M059J (cell line): ENCODE results near the gene SLC25A21. TPM values are rescaled to one million over a fixed set of nuclear protein-coding genes. Genes with fewer than 3 reads are reported as not detected.
"Not testable (repeated sequence)": the region's sequence is repeated elsewhere in the genome, so short reads cannot be mapped to it uniquely, and the experiment has no call there.

Experiments
- DNase-seq: peaks from one replicate; pipeline ENCODE4 v3.0.0-alpha.2; 2012; ENCODE audit warnings: low read depth
- total RNA-seq: library from RNA; depleted of rRNA; stranded (reverse); fragments of >200 nt; shearing (Covaris generic); gene quantifications from 2 replicates; pipeline ENCODE4 v1.2.3, GENCODE V29; 2014

Gene SLC25A21
- total RNA-seq, 1 experiment from 2014 or later = 2.4 TPM

DNA sequence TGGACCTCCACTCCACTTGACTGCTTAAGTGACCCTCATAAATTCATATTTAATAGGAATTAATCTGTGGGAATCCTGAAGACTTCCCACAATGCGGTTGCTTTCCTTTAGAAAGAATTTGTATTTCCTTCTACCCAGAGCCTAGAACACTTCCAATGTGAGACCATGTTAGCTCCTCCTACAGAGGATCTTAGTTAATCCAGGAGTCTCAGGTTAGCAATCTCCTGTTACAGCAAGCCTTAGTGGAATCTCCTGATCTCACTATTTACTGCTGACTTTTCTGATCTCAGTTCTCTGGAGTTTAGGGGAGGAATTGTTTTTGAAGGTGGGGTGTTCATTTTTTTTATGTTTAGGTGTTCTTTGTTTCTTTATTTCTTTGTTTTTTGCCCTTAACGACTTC is 186.0 kb downstream of the SLC25A21 start:
- DNase-seq = no peak

DNA sequence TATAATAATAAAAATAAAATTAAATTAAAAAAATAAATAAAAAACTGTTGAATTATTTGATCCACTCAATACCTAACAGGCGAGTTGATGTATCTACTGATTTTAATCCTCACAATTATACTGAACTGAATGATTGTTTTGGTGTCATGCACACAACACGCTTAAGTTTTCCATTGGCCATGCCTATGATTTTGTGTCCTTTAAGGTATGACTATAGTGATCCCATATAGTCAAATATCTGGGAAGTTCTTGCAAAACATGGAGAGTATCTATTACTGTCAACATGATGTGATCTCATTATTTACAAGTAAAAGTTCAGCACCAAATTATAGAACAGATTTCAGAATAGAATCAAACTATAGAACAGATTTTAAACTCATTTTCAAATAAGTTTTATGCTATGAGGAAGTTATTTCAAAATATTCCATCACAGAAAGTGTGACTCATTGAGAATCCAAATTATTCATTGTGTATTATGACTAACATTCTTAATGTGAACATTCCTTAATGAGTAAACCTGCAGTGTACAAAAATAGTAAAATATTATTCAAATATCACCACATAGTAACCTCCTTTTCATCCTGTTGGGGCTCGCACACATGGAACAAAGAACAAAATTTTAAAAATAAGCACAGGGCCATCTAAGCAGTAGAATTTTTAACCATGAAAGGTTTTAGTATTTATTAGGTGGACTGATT is 190.4 kb downstream of the SLC25A21 start:
- DNase-seq = peak; percentile 43

DNA sequence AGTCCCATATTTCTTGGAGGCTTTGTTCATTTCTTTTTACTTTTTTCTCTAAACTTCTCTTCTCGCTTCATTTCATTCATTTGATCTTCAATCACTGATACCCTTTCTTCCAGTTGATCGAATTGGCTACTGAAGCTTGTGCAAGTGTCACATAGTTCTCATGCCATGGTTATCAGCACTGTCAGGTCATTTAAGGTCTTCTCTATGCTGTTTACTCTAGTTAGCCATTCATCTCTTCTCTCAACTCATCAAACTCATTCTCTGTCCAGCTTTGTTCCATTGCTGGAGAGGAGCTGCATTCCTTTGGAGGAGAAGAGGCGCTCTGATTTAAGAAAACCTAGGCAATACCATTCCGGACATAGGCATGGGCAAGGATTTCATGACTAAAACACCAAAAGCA is 192.0 kb downstream of the SLC25A21 start:
- not testable (repeated sequence) for DNase-seq

DNA sequence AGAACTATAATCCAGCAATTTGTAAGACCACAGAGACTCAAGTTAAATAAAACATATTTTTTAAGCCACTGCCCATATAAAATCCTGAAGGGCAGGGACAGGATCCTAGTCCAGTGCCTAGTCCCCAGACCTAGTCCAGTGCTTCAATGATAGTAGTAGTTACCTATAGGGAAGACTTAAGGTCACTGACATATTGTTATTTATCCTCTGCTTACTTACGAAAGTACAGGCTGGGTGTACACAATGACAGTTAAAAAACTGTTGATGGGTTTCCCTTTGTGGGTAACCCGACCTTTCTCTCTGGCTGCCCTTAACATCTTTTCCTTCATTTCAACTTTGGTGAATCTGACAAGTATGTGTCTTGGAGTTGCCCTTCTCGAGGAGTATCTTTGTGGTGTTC is 192.5 kb downstream of the SLC25A21 start:
- no peak for DNase-seq

DNA sequence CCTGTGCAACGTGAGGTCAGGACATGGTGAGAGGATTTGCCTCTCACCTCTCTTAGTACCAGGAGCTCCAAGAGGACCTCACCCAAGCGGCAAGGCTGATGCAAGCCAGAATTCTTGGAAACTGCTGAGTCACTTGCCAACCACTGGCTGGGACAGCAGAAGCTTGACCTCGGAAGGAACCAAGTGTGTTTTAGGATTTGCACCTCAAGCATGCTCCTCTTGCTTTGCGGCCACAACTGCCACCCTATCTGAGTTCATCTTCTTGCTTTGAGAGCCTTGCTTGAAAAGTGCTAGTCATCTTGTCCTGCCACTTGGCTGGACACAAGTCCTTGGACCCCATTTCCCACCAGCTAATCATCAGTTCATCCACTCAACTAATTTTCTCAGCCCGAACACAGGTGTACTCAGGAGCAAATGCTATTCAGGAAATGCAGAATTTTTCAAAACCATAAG is 195.8 kb downstream of the SLC25A21 start:
- peak; percentile 53 for DNase-seq

DNA sequence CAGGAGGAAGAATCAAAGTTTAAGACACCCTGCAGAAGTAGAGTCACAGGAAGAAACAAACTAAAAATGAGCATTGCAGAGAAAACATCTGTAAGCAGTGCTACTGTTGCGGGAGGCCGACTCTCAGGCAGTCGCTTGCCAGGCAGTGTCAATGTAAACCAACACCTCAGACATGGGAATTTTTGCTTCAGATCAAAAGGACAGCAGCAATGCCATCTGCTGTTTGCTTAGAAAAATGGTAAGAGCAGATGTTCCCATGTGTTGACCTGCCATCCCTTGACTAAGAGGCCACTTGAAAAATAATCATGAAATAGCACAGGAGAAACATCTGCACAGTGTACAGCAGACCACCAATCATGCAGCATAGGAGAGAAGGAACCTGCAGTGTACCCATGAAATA is 196.6 kb downstream of the SLC25A21 start:
- DNase-seq = peak; percentile 36

DNA sequence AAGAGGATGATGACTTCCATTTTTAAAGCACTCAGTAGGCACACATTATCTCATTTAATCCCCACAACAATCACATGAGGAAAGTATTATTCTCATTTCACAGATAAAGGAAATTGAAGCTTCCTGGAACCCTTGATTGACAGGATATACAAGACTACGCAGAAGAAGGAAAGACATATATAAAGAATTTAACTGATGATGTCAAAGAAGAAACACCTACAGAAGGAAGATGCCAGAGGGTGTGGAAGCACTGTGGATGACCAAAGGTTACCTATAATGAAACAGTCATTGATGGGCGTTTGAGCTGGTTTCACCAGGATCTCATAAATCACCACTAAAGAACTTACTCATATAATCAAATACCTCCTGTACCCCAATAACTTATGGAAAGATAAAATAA is 197.4 kb downstream of the SLC25A21 start:
- no peak for DNase-seq

DNA sequence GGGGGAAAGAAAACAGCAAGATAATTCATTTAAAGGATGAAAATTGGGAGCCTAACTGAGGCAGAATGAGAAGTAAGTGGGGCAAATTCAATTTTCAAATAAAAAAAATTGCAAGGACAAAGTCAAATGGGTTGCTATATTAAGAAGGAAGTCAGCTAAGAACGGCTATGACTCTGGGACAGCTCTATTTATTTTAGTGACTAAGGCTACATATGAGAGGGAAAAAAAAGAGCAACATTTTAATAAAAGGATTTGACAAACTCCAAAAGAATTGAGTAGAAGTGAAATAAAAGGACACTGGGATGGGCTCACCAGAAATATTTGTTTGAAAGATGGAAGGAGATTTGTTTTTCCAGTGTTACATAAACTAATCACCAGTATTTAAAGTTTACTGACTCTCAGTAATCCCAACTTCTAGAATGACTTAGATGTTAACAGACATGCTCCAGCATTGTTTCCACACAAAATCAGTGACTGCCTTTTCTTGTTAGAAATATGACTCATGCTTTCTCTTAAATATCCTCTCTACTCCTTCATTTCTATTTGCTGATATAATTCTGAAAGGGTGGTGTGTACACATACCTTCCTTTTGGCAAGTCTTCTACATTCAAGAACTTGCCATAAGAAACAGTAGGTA is 198.5 kb downstream of the SLC25A21 start:
- peak; percentile 45 for DNase-seq

DNA sequence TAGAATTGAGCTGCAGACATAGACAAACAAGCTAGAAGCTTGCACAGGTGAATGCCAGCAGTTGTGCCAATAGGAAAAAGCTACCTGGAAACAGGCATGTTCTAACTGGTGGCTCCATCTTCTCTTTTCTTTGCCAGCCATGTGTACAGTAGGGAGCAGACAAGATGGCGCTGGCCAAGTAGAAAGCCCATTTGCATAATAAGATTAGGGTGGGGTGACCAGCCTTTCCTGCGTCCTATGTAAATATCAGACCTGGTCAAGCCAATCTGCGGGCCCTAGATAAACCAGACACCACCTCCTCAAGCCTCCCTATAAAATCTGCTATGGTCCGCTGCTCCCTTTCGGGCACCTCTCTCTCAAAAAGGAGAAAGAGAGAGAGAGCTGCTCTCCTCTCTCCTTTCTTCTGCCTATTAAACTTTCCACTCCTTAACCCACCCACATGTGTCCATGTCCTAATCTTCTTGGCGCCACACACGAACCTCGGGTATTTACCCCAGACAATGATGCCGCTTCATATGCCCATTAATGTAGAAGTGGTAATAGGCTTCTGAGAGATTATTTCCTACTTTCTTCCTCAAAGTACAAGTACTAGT is 201.0 kb downstream of the SLC25A21 start:
- DNase-seq = no peak

DNA sequence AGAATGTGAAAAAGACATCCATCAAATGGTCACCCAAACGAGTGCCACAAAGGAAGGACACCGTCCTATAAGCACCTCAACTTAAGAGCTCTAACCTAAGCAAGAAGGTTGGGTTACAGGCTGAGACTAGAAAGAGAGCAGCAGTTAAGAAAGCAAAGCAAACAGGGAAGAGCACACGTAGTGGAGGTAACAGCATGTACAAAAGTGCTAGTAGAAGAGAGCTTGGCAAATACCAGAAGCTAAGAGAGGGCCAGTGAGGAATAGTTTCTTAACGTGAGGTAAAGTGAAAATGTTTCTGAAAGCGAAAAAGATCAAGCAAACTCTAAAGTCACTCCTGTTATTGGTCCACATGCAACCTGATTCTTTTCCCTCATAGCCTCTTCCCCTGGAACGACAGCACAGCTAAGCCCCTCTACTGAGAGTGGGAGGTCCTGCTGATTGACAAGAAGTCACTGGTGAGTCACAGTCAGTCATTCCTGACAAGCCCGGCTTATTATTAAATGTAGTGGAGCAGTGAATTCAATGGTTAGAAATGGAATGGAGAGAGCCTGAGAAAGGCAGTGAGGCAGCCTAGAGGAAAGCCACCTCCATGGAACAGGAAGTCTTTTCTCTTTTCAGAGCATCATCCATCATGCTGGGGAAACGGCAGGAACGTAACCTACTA is 204.4 kb downstream of the SLC25A21 start:
- DNase-seq = no peak

DNA sequence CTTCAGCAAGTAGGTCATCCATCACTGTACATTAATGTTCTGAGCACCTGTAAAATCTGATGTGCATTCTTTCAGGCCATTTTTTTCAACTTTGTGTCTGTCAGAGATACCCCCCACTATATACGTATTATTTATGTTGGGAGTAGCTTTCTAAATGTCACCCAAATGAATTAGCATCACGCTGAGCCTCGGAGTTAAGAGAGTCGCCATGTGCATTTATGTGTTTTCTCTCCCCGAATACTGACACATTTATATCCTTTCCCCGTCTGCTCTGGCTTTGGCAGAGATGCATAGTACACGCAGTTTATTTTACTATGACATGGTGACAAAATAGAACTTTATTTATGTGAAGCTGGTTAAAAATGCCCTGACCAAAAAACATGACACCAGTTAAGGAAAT is 216.4 kb downstream of the SLC25A21 start:
- no peak for DNase-seq

DNA sequence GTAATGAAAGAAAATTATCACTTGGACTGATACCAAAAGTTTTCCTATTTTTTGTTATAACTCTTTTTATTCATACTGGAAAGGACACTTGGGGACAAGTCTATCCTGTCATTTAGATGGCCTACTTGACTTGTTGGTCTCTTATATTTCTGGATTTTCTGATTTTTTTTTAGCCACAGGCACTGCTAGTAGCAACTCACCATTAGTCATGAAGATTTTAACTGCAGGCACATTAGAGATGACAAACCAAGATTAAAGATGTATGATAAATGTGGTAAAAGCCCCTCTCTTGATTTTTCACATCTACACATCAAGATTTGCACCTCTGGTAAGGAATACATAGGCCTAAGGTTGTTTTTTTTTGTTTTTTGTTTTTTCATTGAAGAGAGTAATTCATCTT is 217.0 kb downstream of the SLC25A21 start:
- peak; percentile 22 for DNase-seq

DNA sequence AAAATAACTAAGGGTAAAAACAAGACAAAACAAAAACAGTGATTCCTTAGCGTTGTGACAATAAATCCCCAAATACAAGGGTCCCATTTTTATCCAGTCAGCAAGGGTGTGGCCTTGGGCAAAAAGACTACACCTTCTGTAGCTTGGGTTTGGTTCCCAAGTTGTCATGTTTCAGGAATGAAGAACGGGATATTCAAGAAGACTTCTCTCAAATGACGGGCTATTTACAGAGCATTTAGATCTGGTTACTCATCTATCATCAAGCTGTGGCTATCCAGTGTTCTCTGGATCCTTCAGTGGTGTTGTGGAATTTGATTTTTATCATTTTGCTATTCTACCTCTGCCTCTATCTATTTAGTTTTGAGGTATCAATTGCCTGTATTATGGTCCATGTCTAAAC is 219.7 kb downstream of the SLC25A21 start:
- peak; percentile 63 for DNase-seq

DNA sequence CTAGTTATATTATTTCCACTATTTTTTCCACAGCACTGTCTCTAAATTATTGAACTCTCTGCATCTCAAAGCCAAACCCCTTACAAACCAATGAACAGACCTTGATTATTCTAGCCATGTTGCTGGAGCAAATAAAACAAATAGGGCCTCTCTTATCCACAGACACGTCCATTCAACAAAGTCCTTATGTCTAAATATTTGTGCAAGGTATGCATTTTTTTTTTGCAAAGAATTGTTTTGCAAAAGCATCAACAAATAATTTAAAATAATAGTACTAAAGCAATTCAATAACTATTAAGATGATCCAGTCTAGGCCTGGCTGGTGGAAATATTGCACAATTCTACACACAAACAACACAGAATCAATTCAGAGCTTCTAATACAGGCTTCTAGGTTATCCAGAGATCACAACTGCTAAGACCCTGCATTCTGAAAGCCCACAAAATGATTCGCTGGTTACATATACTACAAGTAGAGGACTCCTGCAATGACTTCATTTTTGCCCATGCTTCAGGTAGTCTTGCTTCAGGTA is 221.0 kb downstream of the SLC25A21 start:
- no peak for DNase-seq

DNA sequence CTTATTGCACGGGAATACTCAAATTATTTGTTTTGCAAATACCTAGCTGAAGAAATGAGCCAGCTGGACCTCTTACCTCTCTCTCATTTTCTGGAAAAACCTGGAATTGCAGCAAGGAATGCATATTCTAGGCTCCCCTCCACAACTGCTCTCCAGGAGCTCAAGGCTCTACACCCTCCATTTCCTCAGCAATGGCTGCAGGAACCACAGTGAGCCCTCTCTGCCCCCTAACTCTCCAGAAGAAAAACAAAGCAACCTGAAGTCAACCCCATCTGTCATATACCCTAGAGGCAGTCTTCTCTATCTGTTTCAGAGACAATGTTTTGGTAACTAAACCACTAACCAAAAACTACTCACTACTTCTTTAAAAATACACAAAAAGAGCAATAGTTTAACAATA is 221.6 kb downstream of the SLC25A21 start:
- peak; percentile 25 for DNase-seq

DNA sequence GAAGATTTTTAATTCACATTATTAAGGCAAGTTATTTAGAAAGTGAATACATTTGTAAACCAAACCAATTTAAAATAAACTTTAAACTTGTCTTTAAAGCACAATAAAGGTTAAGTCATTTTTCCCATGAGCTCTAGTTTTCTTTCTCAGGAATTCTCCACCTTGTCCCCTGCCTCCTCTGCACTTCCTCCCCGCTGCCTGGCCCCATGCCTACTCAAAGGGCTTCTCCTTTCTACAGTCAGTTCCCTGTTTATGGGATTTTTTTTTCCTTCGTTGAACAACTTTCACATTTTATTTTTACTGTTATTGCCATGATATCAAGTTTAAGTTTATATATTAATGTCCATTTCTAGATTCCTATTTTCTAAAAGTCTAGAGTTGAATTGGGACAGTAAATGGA is 223.0 kb downstream of the SLC25A21 start:
- no peak for DNase-seq

DNA sequence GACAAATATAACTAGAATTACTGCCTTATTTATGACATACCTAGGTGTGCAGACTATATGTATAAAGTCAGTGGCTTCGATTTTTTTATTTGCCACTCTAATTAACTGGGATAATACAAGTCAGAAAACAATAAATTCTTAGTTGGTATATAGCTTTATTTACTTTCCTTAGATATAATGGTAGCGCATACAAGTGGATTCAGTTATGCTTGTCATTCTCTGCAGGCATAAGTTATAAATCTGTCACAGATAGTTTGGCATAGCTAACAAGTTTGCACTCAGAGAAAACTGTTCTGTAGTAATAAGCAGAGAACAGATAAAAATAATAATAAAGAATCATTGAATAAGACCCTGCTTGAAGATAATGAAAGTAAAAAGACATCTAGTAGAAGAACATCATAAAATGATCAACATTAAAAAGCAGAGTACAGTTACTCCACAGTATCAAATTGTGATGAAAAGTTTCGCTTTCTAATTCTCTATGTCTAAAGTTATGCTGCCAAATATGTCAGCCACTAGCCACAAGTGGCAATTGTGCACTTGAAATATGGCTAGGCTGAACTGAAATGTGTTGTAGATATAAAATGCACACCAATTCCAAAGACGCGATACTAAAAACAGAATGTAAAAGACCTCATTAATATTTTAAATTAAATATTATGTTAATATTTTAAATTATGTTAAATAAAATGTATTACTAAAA is 224.1 kb downstream of the SLC25A21 start:
- DNase-seq = no peak

DNA sequence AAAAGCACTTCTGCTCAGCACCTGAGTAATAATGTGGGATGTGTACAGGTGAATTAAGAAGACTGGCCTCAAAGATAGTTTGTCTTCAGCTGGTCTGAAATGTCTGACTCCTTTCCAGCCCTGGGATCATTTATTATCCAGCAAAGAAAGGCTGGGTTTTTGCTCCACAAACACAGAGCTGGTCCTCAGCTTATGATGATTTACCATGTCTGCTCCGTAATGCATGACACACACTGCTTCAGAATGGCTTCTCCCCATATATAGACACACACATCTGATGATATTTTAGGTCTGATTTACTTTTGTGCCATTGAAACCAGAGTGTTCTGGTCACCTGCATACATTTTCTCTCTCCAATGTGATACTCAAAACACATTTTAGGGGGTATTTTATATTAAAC is 225.0 kb downstream of the SLC25A21 start:
- DNase-seq = no peak

DNA sequence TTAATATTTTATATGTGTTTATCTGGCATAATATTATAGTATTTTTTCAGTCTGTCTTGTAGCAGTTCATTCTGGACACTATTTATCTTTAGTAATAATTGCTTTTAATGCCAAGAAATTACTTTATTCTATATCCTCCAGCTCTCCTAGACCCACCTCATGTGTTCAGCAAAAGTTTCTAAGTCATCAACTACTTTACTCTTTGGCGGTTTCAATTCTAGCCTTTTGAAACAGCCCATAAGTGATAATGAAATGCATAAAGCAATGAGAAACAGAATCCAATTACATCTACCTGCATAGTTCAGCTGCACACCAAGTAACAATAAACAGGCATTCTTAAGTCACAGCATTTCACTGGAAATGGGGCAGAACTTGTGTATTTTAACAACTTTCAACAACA is 225.5 kb downstream of the SLC25A21 start:
- DNase-seq = no peak

DNA sequence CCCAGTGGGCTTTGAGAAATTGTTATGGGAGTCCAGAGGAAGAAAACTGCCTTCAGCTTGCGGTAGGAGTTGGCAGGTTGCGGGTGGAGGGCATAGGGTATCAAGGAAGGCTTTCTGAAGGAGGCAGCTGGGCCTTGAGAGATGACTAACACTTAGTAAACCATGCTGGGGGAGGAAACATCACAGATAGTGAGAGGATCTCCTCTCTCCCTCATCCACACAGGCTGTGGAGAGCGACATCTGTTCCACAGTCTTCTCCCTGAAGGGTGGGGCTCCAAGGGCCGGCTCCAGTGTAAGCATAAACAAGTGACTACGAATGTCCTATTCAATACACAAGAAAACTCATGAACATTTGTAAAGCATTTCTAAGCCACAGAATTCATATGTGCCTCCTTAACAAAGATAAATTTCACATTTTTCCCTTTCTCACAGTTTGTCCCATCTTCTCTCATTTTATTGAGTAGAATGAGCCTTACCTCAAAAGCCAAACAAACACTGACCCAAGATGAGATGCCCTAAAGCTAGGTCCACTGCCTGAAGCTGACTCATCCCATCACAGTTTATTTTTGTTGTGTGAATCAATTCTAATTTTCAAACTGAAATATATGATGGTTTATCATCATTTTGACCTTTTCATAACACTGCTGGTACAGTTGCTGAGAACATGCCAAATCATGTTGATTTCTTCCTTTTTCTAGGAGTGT is 227.9 kb downstream of the SLC25A21 start:
- peak; percentile 72 for DNase-seq
